ENCODE results near the gene DSP. TPM values are rescaled to one million over a fixed set of nuclear protein-coding genes. Genes with fewer than 3 reads are reported as not detected.

The DSP gene
- total and polyA plus RNA-seq, 9 donors: 1.4 to 58.5 (median 3.4) TPM

GRCh38 chr6:7507600-7507999, 33.9 kb upstream of the DSP start:
- no peak for DNase-seq
- no CpG with 5 or more reads among the region's 6 CpGs for WGBS (ENCODE audit: insufficient coverage)

DNA sequence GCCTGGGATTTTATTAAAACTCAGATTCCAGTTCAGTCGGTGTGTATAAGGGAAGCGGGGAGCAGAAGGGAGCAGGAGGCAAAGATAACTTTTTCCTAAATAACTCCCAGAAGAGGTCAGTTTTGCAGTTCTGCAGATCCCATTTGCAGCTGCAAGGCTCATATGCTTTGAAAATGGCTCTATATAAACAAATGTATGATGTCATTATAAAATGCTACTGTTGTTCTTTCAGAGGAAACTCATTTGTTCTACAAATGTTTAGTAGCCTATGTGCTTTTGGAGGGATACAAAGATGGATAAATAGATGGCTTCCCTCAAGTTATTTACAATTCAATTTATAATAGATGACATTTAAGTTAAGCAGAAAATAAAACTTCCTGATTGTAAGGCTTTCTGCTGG, 29.2 kb upstream of the DSP start:
- no CpG with 5 or more reads among the region's 2 CpGs for WGBS (ENCODE audit: insufficient coverage)
- Histone ChIP-seq H3K27me3 (ENCODE audit: control insufficient read depth, insufficient read depth, low read length) (no peaks in the 10 kb centered on the region), H3K4me3 (ENCODE audit: low read length) (no peak overlapping the region), H3K27ac (ENCODE audit: low read length) (no peak overlapping the region), H3K9me3 (replicated peaks; ENCODE audit: control insufficient read depth, low read depth, low read length) (no peaks in the 10 kb centered on the region), H3K36me3 (ENCODE audit: control insufficient read depth, insufficient read depth, low read length) (no peaks in the 10 kb centered on the region), H3K4me1 (ENCODE audit: control insufficient read depth, insufficient read depth, low read length) (no peaks in the 10 kb centered on the region)
- peak; percentile 2 for DNase-seq

More at GRCh38 chr6:7507600-7507999, 33.9 kb upstream of the DSP start:
- H3K27me3 ChIP-seq (ENCODE audit: control insufficient read depth, insufficient read depth, low read length): no peaks in the 10 kb centered on the region
- H3K4me1 ChIP-seq (ENCODE audit: control insufficient read depth, insufficient read depth, low read length): no peaks in the 10 kb centered on the region
- no peak overlapping the region for H3K27ac ChIP-seq (ENCODE audit: low read length)
- no peak overlapping the region for H3K4me3 ChIP-seq (ENCODE audit: low read length)
- H3K36me3 ChIP-seq (ENCODE audit: control insufficient read depth, insufficient read depth, low read length): no peaks in the 10 kb centered on the region
- H3K9me3 ChIP-seq (replicated peaks; ENCODE audit: control insufficient read depth, low read depth, low read length): no peaks in the 10 kb centered on the region

DNA sequence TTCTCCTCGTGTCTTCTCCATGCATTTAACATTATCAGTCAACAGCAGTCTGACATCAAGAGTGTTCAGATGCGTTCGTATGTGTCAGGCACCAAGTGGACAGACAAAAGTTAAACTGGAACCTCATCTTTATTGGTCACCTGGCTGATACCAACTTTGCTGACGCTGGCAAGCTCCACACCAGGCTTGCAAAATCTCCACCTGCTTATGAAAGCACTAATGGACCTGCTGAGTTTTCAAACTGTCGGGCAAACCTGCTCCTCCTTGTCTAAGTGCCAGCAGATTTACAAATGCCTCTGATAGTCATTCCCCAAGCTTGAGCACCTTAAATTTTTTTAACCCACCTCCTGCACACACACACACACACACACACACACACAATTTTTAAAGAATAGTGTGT, 27.9 kb upstream of the DSP start:
- WGBS (ENCODE audit: insufficient coverage): 76% methylated on average over 5 of the region's 5 CpGs
- H3K27me3 ChIP-seq (ENCODE audit: control insufficient read depth, insufficient read depth, low read length): no peaks in the 10 kb centered on the region
- no peak for DNase-seq

DNA sequence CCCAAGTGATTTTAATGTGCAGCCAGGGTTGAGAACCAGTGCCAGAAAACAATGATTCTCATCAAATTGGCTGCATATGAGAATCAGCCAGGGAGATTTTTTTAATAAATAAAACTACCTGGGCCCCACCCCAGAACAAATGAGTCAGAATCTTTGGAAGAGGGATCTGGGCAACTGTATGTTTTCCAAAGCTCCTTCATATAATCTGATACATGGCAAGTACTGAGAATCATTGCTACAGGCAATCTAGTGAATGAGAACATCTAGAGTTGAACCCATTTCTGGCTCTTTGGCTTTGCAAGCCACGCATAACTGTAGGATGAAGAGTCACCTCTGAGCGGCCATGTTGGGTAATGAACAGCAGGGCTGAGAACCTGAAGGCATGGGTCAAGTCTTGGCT, 26.1 kb upstream of the DSP start:
- H3K9me3 ChIP-seq (replicated peaks; ENCODE audit: control insufficient read depth, low read depth, low read length): no peaks in the 10 kb centered on the region
- H3K36me3 ChIP-seq (ENCODE audit: control insufficient read depth, insufficient read depth, low read length): no peaks in the 10 kb centered on the region
- no peaks in the 10 kb centered on the region for H3K27me3 ChIP-seq (ENCODE audit: control insufficient read depth, insufficient read depth, low read length)
- 64% methylated on average over 2 of the region's 2 CpGs for WGBS (ENCODE audit: insufficient coverage)
- H3K4me3 ChIP-seq (ENCODE audit: low read length): no peak overlapping the region
- H3K27ac ChIP-seq (ENCODE audit: low read length): no peak overlapping the region
- no peak for DNase-seq
- no peaks in the 10 kb centered on the region for H3K4me1 ChIP-seq (ENCODE audit: control insufficient read depth, insufficient read depth, low read length)

More for the DNA sequence above, 27.9 kb upstream of the DSP start:
- H3K4me3 ChIP-seq (ENCODE audit: low read length): no peak overlapping the region
- no peaks in the 10 kb centered on the region for H3K4me1 ChIP-seq (ENCODE audit: control insufficient read depth, insufficient read depth, low read length)
- no peaks in the 10 kb centered on the region for H3K36me3 ChIP-seq (ENCODE audit: control insufficient read depth, insufficient read depth, low read length)
- no peak overlapping the region for H3K27ac ChIP-seq (ENCODE audit: low read length)
- no peaks in the 10 kb centered on the region for H3K9me3 ChIP-seq (replicated peaks; ENCODE audit: control insufficient read depth, low read depth, low read length)

GRCh38 chr6:7518877-7519276, 22.6 kb upstream of the DSP start:
- WGBS (ENCODE audit: insufficient coverage): no CpG with 5 or more reads among the region's 8 CpGs
- no peak overlapping the region for H3K27ac ChIP-seq (ENCODE audit: low read length)

DNA sequence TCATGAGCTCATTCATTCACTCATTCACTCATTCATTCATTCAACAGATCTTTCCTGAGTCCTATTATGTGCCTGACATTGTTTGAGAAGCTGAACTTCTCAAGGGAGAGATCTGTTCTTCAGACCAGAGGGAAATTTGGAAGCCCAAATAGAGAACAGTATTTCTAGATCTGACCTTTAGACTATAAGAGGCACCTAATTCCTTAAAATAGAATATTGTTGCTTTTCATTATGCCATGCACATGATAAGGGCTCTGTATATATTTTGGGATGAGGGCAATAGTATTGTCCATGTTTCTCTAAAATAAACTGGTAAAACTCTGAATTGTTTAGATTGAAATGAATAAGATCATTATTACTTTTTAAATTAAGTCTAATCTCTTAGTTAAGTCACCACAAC, 18.6 kb upstream of the DSP start:
- Histone ChIP-seq H3K27ac (ENCODE audit: low read length) (no peak overlapping the region), H3K9me3 (replicated peaks; ENCODE audit: control insufficient read depth, low read depth, low read length) (no peaks in the 10 kb centered on the region), H3K4me1 (ENCODE audit: control insufficient read depth, insufficient read depth, low read length) (no peaks in the 10 kb centered on the region), H3K36me3 (ENCODE audit: control insufficient read depth, insufficient read depth, low read length) (no peaks in the 10 kb centered on the region), H3K27me3 (ENCODE audit: control insufficient read depth, insufficient read depth, low read length) (peaks cover 2% of the 10 kb centered on the region), H3K4me3 (ENCODE audit: low read length) (no peak overlapping the region)
- DNase-seq: no peak

More at GRCh38 chr6:7518877-7519276, 22.6 kb upstream of the DSP start:
- H3K36me3 ChIP-seq (ENCODE audit: control insufficient read depth, insufficient read depth, low read length): no peaks in the 10 kb centered on the region
- DNase-seq: no peak
- no peaks in the 10 kb centered on the region for H3K27me3 ChIP-seq (ENCODE audit: control insufficient read depth, insufficient read depth, low read length)
- H3K4me1 ChIP-seq (ENCODE audit: control insufficient read depth, insufficient read depth, low read length): no peaks in the 10 kb centered on the region
- no peaks in the 10 kb centered on the region for H3K9me3 ChIP-seq (replicated peaks; ENCODE audit: control insufficient read depth, low read depth, low read length)
- no peak overlapping the region for H3K4me3 ChIP-seq (ENCODE audit: low read length)

GRCh38 chr6:7523922-7524321, 17.5 kb upstream of the DSP start:
- Histone ChIP-seq H3K4me1 (ENCODE audit: control insufficient read depth, insufficient read depth, low read length) (no peaks in the 10 kb centered on the region), H3K36me3 (ENCODE audit: control insufficient read depth, insufficient read depth, low read length) (no peaks in the 10 kb centered on the region), H3K27ac (ENCODE audit: low read length) (no peak overlapping the region), H3K9me3 (replicated peaks; ENCODE audit: control insufficient read depth, low read depth, low read length) (no peaks in the 10 kb centered on the region), H3K4me3 (ENCODE audit: low read length) (no peak overlapping the region), H3K27me3 (ENCODE audit: control insufficient read depth, insufficient read depth, low read length) (peaks cover 2% of the 10 kb centered on the region)
- WGBS (ENCODE audit: insufficient coverage): no CpG with 5 or more reads among the region's 2 CpGs
- DNase-seq: no peak

GRCh38 chr6:7526755-7527154, 14.7 kb upstream of the DSP start:
- DNase-seq: no peak
- H3K4me1 ChIP-seq (ENCODE audit: control insufficient read depth, insufficient read depth, low read length): no peaks in the 10 kb centered on the region
- H3K4me3 ChIP-seq (ENCODE audit: low read length): no peak overlapping the region
- H3K36me3 ChIP-seq (ENCODE audit: control insufficient read depth, insufficient read depth, low read length): no peaks in the 10 kb centered on the region
- no peak overlapping the region for H3K27ac ChIP-seq (ENCODE audit: low read length)
- H3K27me3 ChIP-seq (ENCODE audit: control insufficient read depth, insufficient read depth, low read length): peaks cover 2% of the 10 kb centered on the region
- no peaks in the 10 kb centered on the region for H3K9me3 ChIP-seq (replicated peaks; ENCODE audit: control insufficient read depth, low read depth, low read length)
- 47% methylated on average over 10 of the region's 11 CpGs for WGBS (ENCODE audit: insufficient coverage)

GRCh38 chr6:7528565-7528964, 12.9 kb upstream of the DSP start:
- H3K27ac ChIP-seq (ENCODE audit: low read length): no peak overlapping the region

DNA sequence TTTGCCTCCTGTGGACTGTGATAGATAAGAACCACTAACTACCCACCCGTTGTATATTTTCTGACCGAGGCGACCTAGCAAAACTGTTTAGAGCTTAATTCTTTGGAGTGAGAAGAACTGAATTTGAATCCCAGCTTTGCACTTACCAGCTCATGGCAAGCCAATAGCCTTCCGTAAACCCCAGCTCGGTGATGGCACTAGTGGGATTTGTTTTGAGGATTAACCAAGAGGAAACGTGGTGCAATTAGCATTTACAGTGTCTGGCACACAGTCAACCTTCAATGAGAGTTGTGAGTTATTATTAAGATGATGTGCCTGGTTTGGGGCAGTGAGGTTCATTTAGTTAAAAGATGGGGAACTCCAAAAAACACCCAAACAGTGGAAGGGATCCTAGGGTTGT, 12.3 kb upstream of the DSP start:
- H3K36me3 ChIP-seq (ENCODE audit: control insufficient read depth, insufficient read depth, low read length): no peaks in the 10 kb centered on the region
- no peaks in the 10 kb centered on the region for H3K4me1 ChIP-seq (ENCODE audit: control insufficient read depth, insufficient read depth, low read length)
- H3K27me3 ChIP-seq (ENCODE audit: control insufficient read depth, insufficient read depth, low read length): peaks cover 13% of the 10 kb centered on the region
- 70% methylated on average over 2 of the region's 6 CpGs for WGBS (ENCODE audit: insufficient coverage)
- no peaks in the 10 kb centered on the region for H3K9me3 ChIP-seq (replicated peaks; ENCODE audit: control insufficient read depth, low read depth, low read length)
- no peak overlapping the region for H3K4me3 ChIP-seq (ENCODE audit: low read length)
- H3K27ac ChIP-seq (ENCODE audit: low read length): no peak overlapping the region
- DNase-seq: no peak

More at GRCh38 chr6:7528565-7528964, 12.9 kb upstream of the DSP start:
- WGBS (ENCODE audit: insufficient coverage): 76% methylated on average over 4 of the region's 5 CpGs
- Histone ChIP-seq H3K36me3 (ENCODE audit: control insufficient read depth, insufficient read depth, low read length) (no peaks in the 10 kb centered on the region), H3K4me1 (ENCODE audit: control insufficient read depth, insufficient read depth, low read length) (no peaks in the 10 kb centered on the region), H3K9me3 (replicated peaks; ENCODE audit: control insufficient read depth, low read depth, low read length) (no peaks in the 10 kb centered on the region), H3K4me3 (ENCODE audit: low read length) (no peak overlapping the region), H3K27me3 (ENCODE audit: control insufficient read depth, insufficient read depth, low read length) (peaks cover 13% of the 10 kb centered on the region)
- DNase-seq: no peak

DNA sequence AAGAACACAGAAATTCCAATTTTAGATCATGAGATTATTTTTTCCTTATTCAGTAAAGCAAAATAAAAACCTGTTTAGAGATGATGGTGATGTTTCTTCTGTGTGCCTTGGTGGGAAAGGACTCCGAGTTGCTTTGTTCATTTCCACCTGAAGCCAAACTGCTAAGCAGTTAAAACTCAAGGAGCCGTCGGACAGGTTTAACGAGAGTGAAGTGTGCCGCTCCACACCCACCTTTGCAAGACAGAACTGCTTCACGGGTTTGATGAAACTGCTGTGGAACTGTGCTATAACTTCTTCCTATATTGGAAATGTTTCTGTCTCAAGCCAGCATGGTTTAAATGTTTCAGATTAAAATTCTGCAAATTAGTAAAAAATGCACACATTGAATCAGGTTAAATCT, 9.2 kb upstream of the DSP start:
- DNase-seq: no peak
- H3K27ac ChIP-seq (ENCODE audit: low read length): no peak overlapping the region
- peaks cover 23% of the 10 kb centered on the region for H3K27me3 ChIP-seq (ENCODE audit: control insufficient read depth, insufficient read depth, low read length)
- WGBS (ENCODE audit: insufficient coverage): 9% methylated on average over 1 of the region's 6 CpGs
- no peaks in the 10 kb centered on the region for H3K36me3 ChIP-seq (ENCODE audit: control insufficient read depth, insufficient read depth, low read length)
- no peaks in the 10 kb centered on the region for H3K9me3 ChIP-seq (replicated peaks; ENCODE audit: control insufficient read depth, low read depth, low read length)
- no peak overlapping the region for H3K4me3 ChIP-seq (ENCODE audit: low read length)
- no peaks in the 10 kb centered on the region for H3K4me1 ChIP-seq (ENCODE audit: control insufficient read depth, insufficient read depth, low read length)

Data from muscle of leg (tissue), 11 donors.